Measurements from ENCODE around the gene SLC37A2. TPM values are rescaled to one million over a fixed set of nuclear protein-coding genes. Genes with fewer than 3 reads are reported as not detected.

SLC37A2 gene
- total RNA-seq, 2 experiments from 2014 or later, result 0.70 to 0.74 TPM

DNA sequence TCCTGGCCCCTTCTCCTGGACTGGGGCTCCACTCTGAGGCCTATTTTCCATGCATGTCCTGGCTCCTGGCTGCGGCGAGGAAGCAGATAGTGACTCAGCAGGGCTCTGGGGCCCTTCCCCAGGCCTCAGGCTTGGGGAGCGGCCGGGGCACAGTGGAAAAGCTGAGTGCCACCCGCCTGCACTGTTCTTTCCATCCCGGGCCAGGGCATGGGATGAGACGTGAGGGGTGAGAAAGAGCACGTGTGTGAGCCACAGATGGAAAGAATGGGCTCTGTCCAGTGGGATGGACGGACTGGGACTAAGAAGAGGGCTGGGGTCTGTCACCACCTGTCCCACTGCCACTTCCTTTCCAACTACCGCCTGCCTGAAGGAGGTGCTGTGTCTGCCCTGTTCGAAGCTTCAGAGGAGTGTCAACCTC lies 12.8 kb downstream of the SLC37A2 start:
- intact Hi-C loops (cut with micrococcal nuclease), result no loop called here
- TF ChIP-seq, protein P1, sequence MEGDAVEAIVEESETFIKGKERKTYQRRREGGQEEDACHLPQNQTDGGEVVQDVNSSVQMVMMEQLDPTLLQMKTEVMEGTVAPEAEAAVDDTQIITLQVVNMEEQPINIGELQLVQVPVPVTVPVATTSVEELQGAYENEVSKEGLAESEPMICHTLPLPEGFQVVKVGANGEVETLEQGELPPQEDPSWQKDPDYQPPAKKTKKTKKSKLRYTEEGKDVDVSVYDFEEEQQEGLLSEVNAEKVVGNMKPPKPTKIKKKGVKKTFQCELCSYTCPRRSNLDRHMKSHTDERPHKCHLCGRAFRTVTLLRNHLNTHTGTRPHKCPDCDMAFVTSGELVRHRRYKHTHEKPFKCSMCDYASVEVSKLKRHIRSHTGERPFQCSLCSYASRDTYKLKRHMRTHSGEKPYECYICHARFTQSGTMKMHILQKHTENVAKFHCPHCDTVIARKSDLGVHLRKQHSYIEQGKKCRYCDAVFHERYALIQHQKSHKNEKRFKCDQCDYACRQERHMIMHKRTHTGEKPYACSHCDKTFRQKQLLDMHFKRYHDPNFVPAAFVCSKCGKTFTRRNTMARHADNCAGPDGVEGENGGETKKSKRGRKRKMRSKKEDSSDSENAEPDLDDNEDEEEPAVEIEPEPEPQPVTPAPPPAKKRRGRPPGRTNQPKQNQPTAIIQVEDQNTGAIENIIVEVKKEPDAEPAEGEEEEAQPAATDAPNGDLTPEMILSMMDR (IDR thresholded peaks at IDR 0.05), result no peak
- H3K27ac Mint-ChIP-seq, result no peak overlapping the region
- no peaks in the 10 kb centered on the region for H3K36me3 Mint-ChIP-seq (ENCODE audit: low read depth)
- DNase-seq (no peak), ATAC-seq (no peak)
- POLR2A ChIA-PET, result no interaction called here
- H3K4me1 Mint-ChIP-seq (ENCODE audit: low read depth), result peaks cover 5% of the 10 kb centered on the region
- H3K9me3 Mint-ChIP-seq, result no peaks in the 10 kb centered on the region
- H3K4me3 Mint-ChIP-seq, result no peak overlapping the region
- no peaks in the 10 kb centered on the region for H3K27me3 Mint-ChIP-seq
- CTCF ChIA-PET, result no interaction called here

DNA sequence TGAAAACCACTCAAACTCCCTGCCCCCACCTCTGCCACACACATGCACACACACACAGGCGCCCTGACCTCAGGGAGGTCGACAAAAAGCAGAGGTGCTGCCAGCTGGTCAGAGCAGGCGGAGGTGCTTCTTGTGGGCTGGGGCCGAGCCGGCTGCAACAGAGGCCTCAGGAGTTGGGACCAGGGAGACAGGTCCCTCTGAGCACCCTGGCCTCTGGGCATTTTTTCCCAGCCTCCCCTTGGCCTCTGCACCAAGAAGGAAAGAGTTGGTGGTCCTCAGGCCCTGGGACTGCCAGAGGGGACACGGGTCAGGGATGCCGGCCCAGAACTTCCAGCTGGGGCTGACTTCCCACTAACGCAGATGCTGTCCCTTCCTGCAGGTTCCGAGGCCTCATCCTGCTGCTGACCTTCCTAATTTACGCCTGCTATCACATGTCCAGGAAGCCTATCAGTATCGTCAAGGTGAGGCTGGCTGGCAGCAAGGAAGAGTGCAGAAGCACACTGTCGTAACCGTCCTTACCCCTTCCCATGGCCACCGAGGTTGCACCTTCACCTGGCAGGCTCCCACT lies 13.4 kb downstream of the SLC37A2 start:
- Mint-ChIP-seq H3K9me3 (no peaks in the 10 kb centered on the region), H3K4me3 (no peak overlapping the region), H3K36me3 (ENCODE audit: low read depth) (no peaks in the 10 kb centered on the region), H3K27ac (no peak overlapping the region), H3K4me1 (ENCODE audit: low read depth) (no peaks in the 10 kb centered on the region), H3K27me3 (no peaks in the 10 kb centered on the region)
- no peak for ATAC-seq
- CTCF ChIA-PET, result no interaction called here
- no peak for DNase-seq
- TF ChIP-seq, protein P1 (IDR thresholded peaks at IDR 0.05), result no peak
- intact Hi-C loops (cut with micrococcal nuclease), result no loop called here
- POLR2A ChIA-PET, result no interaction called here

DNA sequence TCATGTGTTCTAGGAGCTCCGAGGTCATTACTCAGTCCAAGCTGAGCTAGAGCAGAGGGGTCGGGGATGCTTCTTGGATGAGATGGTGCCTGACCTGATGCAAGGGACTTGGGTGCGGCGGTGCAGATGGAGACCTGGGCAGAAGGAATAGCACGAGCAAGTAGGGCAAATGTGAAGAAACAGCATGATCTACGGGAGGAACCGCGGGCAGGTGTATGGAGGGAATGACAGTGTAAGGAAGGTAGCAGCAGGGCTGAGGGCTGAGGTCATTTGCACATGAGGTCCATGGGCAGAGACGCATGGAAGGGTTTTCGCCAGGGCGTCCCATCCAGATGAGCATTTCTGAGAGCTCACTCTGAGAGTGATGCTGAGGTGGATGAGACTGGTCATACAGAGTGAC lies 14.9 kb downstream of the SLC37A2 start:
- no peak for ATAC-seq

DNA sequence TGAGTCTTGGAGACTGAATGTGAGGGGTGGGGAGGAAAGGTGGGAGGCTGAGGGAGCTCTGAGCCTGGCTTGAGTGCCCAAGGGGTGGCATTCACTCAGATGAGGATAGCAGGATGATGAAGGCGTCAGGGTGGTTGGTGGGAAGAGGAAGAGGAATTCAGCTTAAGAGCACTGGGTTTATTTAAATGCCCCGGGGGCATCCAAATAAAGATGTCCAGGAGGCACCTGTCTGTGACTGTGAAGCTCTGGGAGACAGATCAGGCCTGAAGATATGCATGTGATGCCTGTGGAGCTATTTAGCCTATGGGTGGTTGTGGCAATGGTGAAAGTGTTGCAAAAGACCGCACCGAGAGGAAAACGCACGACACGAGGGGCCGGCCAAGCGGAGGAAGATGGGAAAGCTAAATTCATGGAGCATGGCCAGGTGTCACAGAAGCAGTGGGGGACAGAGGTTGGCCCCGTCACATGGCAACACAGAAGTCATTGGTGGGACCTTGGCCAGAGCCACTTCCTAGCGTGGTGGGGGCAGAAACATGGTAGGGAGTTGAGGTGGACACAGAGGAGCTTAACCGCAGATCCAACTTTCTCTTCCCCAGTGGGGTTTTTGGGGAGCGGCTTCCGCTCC lies 15.5 kb downstream of the SLC37A2 start:
- POLR2A ChIA-PET, result no interaction called here
- Mint-ChIP-seq H3K4me1 (ENCODE audit: low read depth) (no peaks in the 10 kb centered on the region), H3K4me3 (no peak overlapping the region), H3K27ac (no peak overlapping the region), H3K27me3 (no peaks in the 10 kb centered on the region), H3K9me3 (no peaks in the 10 kb centered on the region), H3K36me3 (ENCODE audit: low read depth) (no peaks in the 10 kb centered on the region)
- DNase-seq, result no peak
- intact Hi-C loops (cut with micrococcal nuclease), result no loop called here
- TF ChIP-seq, protein P1 (IDR thresholded peaks at IDR 0.05), result no peak
- CTCF ChIA-PET, result interaction anchor here (1.8 kb wide), 1 partner anchor 13 kb away, joined by 5 read pairs; no protein-coding TSS in a partner anchor
- no peak for ATAC-seq

More for the DNA sequence above, 14.9 kb downstream of the SLC37A2 start:
- ChIA-PET CTCF (interaction anchor here (1.8 kb wide), 1 partner anchor 13 kb away, joined by 5 read pairs; no protein-coding TSS in a partner anchor), POLR2A (no interaction called here)
- DNase-seq, result no peak
- intact Hi-C loops (cut with micrococcal nuclease), result no loop called here
- H3K9me3 Mint-ChIP-seq, result no peaks in the 10 kb centered on the region
- no peaks in the 10 kb centered on the region for H3K4me1 Mint-ChIP-seq (ENCODE audit: low read depth)
- no peaks in the 10 kb centered on the region for H3K36me3 Mint-ChIP-seq (ENCODE audit: low read depth)
- H3K27me3 Mint-ChIP-seq, result no peaks in the 10 kb centered on the region
- H3K27ac Mint-ChIP-seq, result no peak overlapping the region
- TF ChIP-seq, protein P1 (IDR thresholded peaks at IDR 0.05), result no peak
- no peak overlapping the region for H3K4me3 Mint-ChIP-seq

DNA sequence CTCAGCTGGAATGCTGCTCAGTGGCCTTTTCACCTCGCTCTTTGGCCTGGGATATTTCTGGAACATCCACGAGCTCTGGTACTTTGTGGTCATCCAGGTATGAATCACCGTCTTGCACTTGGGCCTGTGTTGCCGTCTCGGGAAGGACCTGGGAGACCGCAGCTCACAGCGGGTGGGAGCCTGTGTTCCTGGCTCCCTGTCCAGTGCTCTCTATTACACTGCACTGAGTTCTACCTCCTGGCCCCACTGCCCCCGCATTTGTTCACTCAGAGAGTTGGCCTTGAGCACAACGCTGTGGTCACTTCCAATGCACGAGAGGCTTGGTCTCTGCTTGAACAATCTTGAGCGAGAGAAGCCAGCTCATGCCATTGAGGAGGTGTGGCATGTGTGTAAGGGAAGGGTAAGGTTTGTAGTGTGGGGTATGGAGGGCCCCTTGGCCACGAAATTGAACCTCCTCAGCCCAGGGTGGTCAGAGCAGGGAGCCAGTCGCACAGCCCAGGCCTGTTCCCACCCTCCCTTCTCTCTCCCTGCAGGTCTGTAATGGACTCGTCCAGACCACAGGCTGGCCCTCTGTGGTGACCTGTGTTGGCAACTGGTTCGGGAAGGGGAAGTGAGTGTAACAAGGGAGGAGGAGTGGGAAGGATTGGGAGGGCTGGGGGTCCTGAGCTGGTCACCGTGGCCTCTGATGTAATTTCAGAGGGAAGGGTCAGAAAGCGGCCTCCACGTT lies 16.2 kb downstream of the SLC37A2 start:
- H3K27me3 Mint-ChIP-seq, result no peaks in the 10 kb centered on the region
- CTCF ChIA-PET, result interaction anchor here (1.8 kb wide), 1 partner anchor 12 kb away, joined by 5 read pairs; no protein-coding TSS in a partner anchor
- DNase-seq, result no peak
- no peaks in the 10 kb centered on the region for H3K36me3 Mint-ChIP-seq (ENCODE audit: low read depth)
- TF ChIP-seq, protein P1 (IDR thresholded peaks at IDR 0.05), result no peak
- no peak for ATAC-seq
- H3K4me1 Mint-ChIP-seq (ENCODE audit: low read depth), result no peaks in the 10 kb centered on the region
- no peaks in the 10 kb centered on the region for H3K9me3 Mint-ChIP-seq
- POLR2A ChIA-PET, result no interaction called here
- H3K27ac Mint-ChIP-seq, result no peak overlapping the region
- no peak overlapping the region for H3K4me3 Mint-ChIP-seq
- intact Hi-C loops (cut with micrococcal nuclease), result no loop called here

All from activated CD8-positive, alpha-beta T cell treated with anti-CD3 and anti-CD28 coated beads for 36 hours (primary cell).